Ovary (tissue), 9 donors: ENCODE data around the gene SMAD3. TPM values are rescaled to one million over a fixed set of nuclear protein-coding genes. Genes with fewer than 3 reads are reported as not detected.

Experiments
- DNase-seq, 5 donors: peaks; one replicate each; pipeline ENCODE4 v3.0.0-alpha.2; 2019 to 2020
- H3K27ac ChIP-seq, 2 donors: fragments of 200-600 bp; one replicate each; pipeline versions ENCODE4 v1.5.1 to v1.8.0; 2019 to 2022
- H3K27me3 ChIP-seq: fragments of 200-600 bp; one replicate; pipeline ENCODE4 v1.8.0; 2022
- H3K36me3 ChIP-seq: fragments of 200-600 bp; sonication (generic); one replicate; pipeline ENCODE4 v1.5.1; 2019
- H3K4me1 ChIP-seq: one replicate; pipeline ENCODE4 v1.8.1; 2013; ENCODE audit warnings: mild to moderate bottlenecking, moderate library complexity; ENCODE audit not compliant: insufficient read depth
- H3K4me3 ChIP-seq: fragments of 200-600 bp; sonication (generic); one replicate; pipeline ENCODE4 v1.5.1; 2017
- H3K9me3 ChIP-seq, 2 donors: fragments of 200-600 bp in 1 of 2; sonication (generic) in 1 of 2; one replicate each; pipeline versions ENCODE4 v1.5.1 to v1.8.1; 2013 to 2019; ENCODE audit warnings: mild to moderate bottlenecking in 1 of 2, moderate library complexity in 1 of 2
- EP300 ChIP-seq: sonication (generic); formaldehyde crosslinking; IDR thresholded peaks from one replicate; pipeline ENCODE4 v1.6.1; 2017; ENCODE audit warnings: antibody characterized with exemption
- POLR2A ChIP-seq: fragments of 450-650 bp; IDR thresholded peaks from one replicate; pipeline ENCODE4 v1.6.1; 2017; ENCODE audit warnings: antibody characterized with exemption, mild to moderate bottlenecking, moderate library complexity
- WGBS, 3 donors: extraction: QIAGEN DNeasy Blood & Tissue Kit in 1 of 3; methylation state at CpG; one replicate each; pipeline versions ENCODE4 v1.1.5 to v1.1.7; 2013 to 2017; 5-methylcytosine and 5-hydroxymethylcytosine counted together
- intact Hi-C, 4 donors: fragments of 100-400 bp; cut with DNase I; formaldehyde crosslinking; loops; one replicate each; pipeline versions ENCODE4 v1.11.0 to v1.15.1; 2022 to 2023
- polyA plus RNA-seq, 2 donors: library from polyadenylated mRNA; stranded (reverse); fragments of 200-250 nt in 1 of 2; fragments of 350-450 nt in 1 of 2; fragmentation: Illumina TruSeq in 1 of 2; extraction: RNeasy Lipid Tissue Mini Kit (QIAGEN cat#74804) in 1 of 2; gene quantifications; one replicate each; pipeline ENCODE4 v1.2.3, GENCODE V29; 2013 to 2014
- total RNA-seq, 7 donors: library from RNA; depleted of rRNA in 2 of 7; stranded (reverse); fragments of >200 nt in 2 of 7; fragmentation: NEBNext Ultra II Directional in 3 of 7; extraction: Animal tissue kit (Norgen Biotek cat#: 25700) in 3 of 7; gene quantifications; one replicate each; pipeline versions ENCODE4 v1.1.0 to v1.2.4, GENCODE V29; 2016 to 2023
- TF ChIP-seq, protein P1 (sequence below), 3 donors: fragments of 450-650 bp in 2 of 3; fragments of 200-600 bp in 1 of 3; IDR thresholded peaks; one replicate each; pipeline versions ENCODE4 v1.5.1 to v1.8.0; 2016 to 2022; ENCODE audit warnings: antibody characterized with exemption in 3 of 3, mild to moderate bottlenecking in 1 of 3
- donor health status: DM: no; HTN: no; CAD: no; lungs with moderate emphysema.
- donor health status: DM: no; HTN: no; CAD: no.
- donor health status: Bipolar disorder and iron deficiency.
- donor health status: DM: yes; HTN: yes; CAD: no.
- donor health status: DM: no; HTN: no; CAD: no.
- donor health status: DM: yes; HTN: yes; CAD: no.

SMAD3 gene
- total and polyA plus RNA-seq, 9 donors, result 18.7 to 78.6 (median 46.0) TPM

DNA sequence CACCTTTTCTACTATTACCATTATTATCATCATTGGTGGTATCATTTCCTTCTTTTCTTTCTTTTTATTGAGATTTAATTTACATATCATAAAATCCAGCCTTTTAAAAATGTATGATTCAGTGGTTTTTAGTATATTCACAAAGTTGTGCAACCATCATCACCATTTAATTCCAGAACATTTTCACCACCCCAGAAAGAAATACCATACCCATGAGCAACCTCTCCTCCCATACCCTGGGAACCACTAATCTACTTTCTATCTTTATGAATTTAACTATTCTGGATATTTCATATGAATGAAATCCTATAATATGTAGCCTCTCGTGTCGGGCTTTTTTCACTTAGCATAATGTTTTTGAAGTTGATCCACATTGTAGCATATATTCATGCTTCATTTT, 159.9 kb downstream of the SMAD3 start:
- no peak for TF ChIP-seq POLR2A
- H3K27ac ChIP-seq, result no peak overlapping the region
- no peaks in the 10 kb centered on the region for H3K27me3 ChIP-seq
- intact Hi-C loops, result no loop called here
- no peak overlapping the region for H3K4me3 ChIP-seq
- H3K9me3 ChIP-seq, result no peaks in the 10 kb centered on the region
- H3K36me3 ChIP-seq, result no peaks in the 10 kb centered on the region
- DNase-seq, result no peak
- H3K4me1 ChIP-seq, result no peaks in the 10 kb centered on the region
- WGBS, 3 donors, result 92 to 99% (median 96%) methylated on average over 2 of the region's 2 CpGs

DNA sequence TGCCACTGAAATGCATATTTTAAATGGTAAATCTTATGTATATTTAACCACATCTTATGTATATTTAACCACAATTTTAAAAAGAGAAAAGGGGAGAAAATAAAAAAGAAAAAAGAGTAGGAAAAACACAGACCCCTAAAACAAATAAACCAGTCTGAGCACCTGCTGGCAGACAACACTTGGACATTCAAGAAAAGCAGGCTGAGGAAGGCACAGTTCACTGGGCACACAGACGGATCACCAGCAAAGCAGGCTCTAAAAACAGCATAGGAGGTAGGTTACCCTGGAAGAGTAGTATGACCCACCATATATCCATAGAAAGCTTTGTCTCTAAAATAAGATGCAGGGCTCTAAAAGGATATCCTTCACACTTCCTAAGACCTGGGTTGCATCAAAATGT, 162.0 kb downstream of the SMAD3 start:
- intact Hi-C loops, result no loop called here
- 97 to 100% (median 100%) methylated on average over 1 of the region's 1 CpG for WGBS, 3 donors

DNA sequence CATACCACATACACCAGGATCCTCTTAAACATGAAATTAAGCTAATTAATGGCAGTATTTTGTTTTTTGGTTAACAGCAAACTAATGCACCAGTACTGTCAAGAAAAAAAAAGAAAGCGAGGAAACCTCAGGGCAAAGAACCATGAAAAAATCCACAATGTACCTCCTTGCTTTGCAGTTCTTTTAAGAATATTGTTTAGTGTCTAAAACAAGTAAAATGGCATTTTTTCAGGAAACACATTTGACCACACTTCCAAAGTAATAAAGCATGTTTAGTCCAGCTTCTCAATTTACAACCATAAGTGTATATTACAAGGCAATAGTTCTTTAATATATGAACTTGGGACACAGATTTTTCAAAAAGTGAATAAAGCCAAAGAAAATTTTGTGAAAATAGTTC, 162.4 kb downstream of the SMAD3 start:
- intact Hi-C loops, result no loop called here
- WGBS, 3 donors, result 93 to 100% (median 98%) methylated on average over 1 of the region's 1 CpG
- H3K36me3 ChIP-seq, result no peaks in the 10 kb centered on the region
- H3K4me3 ChIP-seq, result no peak overlapping the region
- TF ChIP-seq POLR2A, result no peak
- TF ChIP-seq, protein P1, sequence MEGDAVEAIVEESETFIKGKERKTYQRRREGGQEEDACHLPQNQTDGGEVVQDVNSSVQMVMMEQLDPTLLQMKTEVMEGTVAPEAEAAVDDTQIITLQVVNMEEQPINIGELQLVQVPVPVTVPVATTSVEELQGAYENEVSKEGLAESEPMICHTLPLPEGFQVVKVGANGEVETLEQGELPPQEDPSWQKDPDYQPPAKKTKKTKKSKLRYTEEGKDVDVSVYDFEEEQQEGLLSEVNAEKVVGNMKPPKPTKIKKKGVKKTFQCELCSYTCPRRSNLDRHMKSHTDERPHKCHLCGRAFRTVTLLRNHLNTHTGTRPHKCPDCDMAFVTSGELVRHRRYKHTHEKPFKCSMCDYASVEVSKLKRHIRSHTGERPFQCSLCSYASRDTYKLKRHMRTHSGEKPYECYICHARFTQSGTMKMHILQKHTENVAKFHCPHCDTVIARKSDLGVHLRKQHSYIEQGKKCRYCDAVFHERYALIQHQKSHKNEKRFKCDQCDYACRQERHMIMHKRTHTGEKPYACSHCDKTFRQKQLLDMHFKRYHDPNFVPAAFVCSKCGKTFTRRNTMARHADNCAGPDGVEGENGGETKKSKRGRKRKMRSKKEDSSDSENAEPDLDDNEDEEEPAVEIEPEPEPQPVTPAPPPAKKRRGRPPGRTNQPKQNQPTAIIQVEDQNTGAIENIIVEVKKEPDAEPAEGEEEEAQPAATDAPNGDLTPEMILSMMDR (IDR thresholded peaks at IDR 0.05), result no peak
- H3K9me3 ChIP-seq, result no peaks in the 10 kb centered on the region
- no peak overlapping the region for H3K27ac ChIP-seq
- peaks cover 3% of the 10 kb centered on the region for H3K4me1 ChIP-seq
- H3K27me3 ChIP-seq, result no peaks in the 10 kb centered on the region
- no peak for DNase-seq

More for the DNA sequence above, 162.0 kb downstream of the SMAD3 start:
- TF ChIP-seq, protein P1 (IDR thresholded peaks at IDR 0.05), result no peak
- no peak for TF ChIP-seq POLR2A
- TF ChIP-seq EP300, result no peak
- Histone ChIP-seq H3K9me3 (no peaks in the 10 kb centered on the region), H3K27ac (no peak overlapping the region), H3K4me3 (no peak overlapping the region), H3K27me3 (no peaks in the 10 kb centered on the region), H3K4me1 (peaks cover under 1% of the 10 kb centered on the region), H3K36me3 (no peaks in the 10 kb centered on the region)
- DNase-seq, result no peak

DNA sequence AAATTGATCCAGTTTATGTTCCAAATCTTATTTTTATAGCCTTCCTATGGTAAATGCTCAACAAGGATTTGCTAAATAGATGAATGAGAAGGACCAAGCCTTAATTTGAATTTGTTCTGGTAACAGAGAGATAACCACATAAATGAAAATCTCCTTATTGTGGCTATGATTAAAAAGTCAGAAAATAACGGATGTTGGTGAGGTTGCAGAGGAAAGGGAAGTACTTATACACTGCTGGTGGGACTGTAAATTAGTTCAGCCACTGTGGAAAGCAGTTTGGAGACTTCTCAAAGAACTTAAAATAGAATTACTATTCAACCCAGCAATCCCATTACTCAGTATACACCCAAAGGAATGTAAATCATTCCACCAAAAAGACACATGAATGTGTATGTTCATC, 162.9 kb downstream of the SMAD3 start:
- intact Hi-C loops, result no loop called here
- Histone ChIP-seq H3K36me3 (no peaks in the 10 kb centered on the region), H3K27ac (no peak overlapping the region), H3K4me3 (no peak overlapping the region), H3K4me1 (peaks cover 3% of the 10 kb centered on the region), H3K27me3 (no peaks in the 10 kb centered on the region), H3K9me3 (no peaks in the 10 kb centered on the region)
- DNase-seq, result no peak
- TF ChIP-seq POLR2A (no peak), EP300 (no peak)
- TF ChIP-seq, protein P1 (IDR thresholded peaks at IDR 0.05), result no peak
- 68 to 77% (median 71%) methylated on average over 1 of the region's 1 CpG for WGBS, 3 donors

DNA sequence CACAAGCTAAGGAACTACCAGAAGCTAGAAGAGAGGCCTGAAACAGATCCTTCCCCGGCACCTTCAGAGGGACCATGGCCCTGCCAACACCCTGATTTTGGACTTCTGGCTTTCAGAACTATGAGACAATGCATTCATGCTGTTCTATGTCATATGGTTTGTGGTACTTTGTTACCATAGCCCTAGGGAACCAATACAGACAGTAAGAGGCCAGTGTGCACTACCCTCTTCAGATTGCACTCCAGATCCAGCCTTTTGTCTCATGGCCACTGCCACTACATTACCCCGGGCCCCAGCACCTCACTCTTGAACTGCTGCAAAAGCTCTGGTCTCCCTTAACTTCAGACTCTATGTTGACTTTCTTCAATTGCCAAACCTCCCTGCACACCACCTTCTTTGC, 165.1 kb downstream of the SMAD3 start:
- H3K27me3 ChIP-seq, result no peaks in the 10 kb centered on the region
- H3K36me3 ChIP-seq, result no peaks in the 10 kb centered on the region
- TF ChIP-seq POLR2A (no peak), EP300 (no peak)
- TF ChIP-seq, protein P1 (IDR thresholded peaks at IDR 0.05), result no peak

More for the DNA sequence above, 165.1 kb downstream of the SMAD3 start:
- no peak for DNase-seq
- H3K9me3 ChIP-seq, result no peaks in the 10 kb centered on the region
- peaks cover 3% of the 10 kb centered on the region for H3K4me1 ChIP-seq
- no peak overlapping the region for H3K4me3 ChIP-seq
- intact Hi-C loops, result no loop called here
- H3K27ac ChIP-seq, result no peak overlapping the region
- 95 to 100% (median 98%) methylated on average over 2 of the region's 2 CpGs for WGBS, 3 donors
